GM20000 (cell line): Measurements from ENCODE around the gene SNX14.

ENCODE experiments used
- DNase-seq: peaks from one replicate; pipeline ENCODE4 v3.0.0; 2012; ENCODE audit warnings: low spot score
- TF ChIP-seq, protein P1 (sequence below): IDR thresholded peaks from 2 replicates; pipeline ENCODE4 v1.5.1; 2012; ENCODE audit warnings: mild to moderate bottlenecking, control low read depth; ENCODE audit errors: extremely low read depth, missing control alignments

Gene SNX14

GRCh38 chr6:85468326-85468725, 125.3 kb downstream of the SNX14 start:
- TF ChIP-seq, protein P1, sequence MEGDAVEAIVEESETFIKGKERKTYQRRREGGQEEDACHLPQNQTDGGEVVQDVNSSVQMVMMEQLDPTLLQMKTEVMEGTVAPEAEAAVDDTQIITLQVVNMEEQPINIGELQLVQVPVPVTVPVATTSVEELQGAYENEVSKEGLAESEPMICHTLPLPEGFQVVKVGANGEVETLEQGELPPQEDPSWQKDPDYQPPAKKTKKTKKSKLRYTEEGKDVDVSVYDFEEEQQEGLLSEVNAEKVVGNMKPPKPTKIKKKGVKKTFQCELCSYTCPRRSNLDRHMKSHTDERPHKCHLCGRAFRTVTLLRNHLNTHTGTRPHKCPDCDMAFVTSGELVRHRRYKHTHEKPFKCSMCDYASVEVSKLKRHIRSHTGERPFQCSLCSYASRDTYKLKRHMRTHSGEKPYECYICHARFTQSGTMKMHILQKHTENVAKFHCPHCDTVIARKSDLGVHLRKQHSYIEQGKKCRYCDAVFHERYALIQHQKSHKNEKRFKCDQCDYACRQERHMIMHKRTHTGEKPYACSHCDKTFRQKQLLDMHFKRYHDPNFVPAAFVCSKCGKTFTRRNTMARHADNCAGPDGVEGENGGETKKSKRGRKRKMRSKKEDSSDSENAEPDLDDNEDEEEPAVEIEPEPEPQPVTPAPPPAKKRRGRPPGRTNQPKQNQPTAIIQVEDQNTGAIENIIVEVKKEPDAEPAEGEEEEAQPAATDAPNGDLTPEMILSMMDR = no peak
- no peak for DNase-seq

DNA sequence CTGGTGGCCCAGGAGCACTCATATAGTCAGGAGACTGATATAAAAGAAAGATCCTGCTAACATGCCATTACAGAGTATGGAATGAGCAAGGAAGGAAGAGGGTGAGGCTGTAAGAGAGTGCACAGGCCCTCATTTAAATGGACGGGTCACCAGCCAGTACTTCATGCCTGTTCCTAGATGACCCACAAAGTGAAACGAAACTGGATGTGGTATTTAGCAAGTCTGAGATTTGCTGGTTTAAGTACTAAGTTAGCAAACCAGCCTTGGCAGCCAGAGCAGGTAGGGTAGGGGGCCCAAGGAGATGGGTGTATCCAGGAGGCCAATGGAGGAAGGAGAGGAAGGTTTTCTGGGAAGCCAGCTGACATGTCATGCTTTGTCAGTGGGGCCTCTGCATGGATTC, 127.9 kb downstream of the SNX14 start:
- TF ChIP-seq, protein P1 = no peak
- no peak for DNase-seq

DNA sequence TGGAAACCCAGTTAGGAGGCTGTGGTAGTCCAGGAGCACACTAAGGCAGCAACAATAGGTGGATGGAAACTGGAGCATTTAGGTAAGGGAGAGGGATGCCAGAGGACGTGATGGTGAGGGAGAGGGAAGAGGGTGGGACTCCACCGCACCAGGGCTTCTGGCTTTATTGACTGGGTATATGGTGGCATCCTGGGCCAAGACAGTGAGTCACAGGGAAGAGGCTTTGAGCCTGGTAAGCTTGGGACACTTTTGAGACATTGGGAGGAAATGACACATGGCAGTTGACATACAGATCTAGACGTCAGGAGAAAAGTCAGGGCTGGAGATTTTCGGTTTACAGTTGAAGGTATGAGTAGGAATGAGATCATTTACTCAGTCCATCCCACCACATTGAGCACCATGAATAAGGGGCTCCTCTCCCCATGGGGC, 128.9 kb downstream of the SNX14 start:
- no peak for DNase-seq
- TF ChIP-seq, protein P1 = no peak

DNA sequence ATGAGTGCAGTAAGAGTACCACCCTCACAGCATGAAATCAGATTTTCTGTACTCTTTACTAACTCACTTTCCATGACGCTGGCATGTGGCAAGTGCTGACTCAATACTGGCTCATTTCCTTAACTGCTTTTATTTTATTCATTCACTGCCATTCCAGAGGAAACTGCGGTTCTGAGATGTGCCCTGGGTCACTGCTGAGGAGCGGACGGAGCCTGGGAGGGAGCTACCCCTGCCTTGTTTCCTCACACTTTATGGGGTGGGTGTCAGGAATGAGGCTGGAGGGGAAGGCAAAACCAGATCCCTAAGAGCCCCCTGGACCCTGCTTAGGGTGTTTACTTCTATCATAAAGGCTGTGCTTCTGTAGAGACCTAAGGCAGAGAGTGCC, 129.4 kb downstream of the SNX14 start:
- DNase-seq = no peak
- TF ChIP-seq, protein P1 = no peak

- TF ChIP-seq, protein P1 = no peak
- DNase-seq = no peak
Measured at GRCh38 chr6:85463621-85464259, 129.9 kb downstream of the SNX14 start.

DNA sequence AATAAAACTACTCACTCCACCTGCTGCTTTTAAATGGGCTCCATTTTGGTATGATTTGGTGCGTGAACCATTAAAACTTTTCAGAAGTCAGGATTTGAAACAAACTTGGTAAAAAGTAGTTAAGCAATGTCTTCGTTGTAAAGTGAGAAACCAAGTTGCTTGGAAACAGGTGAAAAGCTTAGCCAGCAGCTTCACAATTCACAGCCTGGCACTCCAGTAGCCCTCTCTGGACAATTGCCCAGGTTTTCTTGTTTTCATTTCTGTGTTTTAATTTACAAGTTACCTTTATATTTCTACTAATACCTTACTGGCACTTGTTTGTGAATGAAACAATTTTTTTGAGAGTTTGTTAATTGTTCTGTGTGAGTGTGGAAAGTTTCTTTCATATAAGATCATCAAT, 131.0 kb downstream of the SNX14 start:
- no peak for DNase-seq
- TF ChIP-seq, protein P1 = no peak

GRCh38 chr6:85461798-85462170, 131.9 kb downstream of the SNX14 start:
- no peak for DNase-seq
- TF ChIP-seq, protein P1 = no peak
